H4 (cell line): ENCODE data around the gene CTAGE8. TPM values are rescaled to one million over a fixed set of nuclear protein-coding genes. Genes with fewer than 3 reads are reported as not detected.
"Not testable (repeated sequence)": the region's sequence is repeated elsewhere in the genome, so short reads cannot be mapped to it uniquely, and the experiment has no call there.

Experiments used
- DNase-seq: peaks from one replicate; pipeline ENCODE4 v3.0.0-alpha.2; 2015; ENCODE audit warnings: low spot score
- total RNA-seq: library from RNA; depleted of rRNA; stranded (reverse); fragments of >200 nt; shearing (Covaris generic); gene quantifications from 2 replicates; pipeline ENCODE4 v1.2.3, GENCODE V29; 2014; rRNA removed

CTAGE8 gene
- total RNA-seq, 1 experiment from 2014 or later, result 0.17 TPM

DNA sequence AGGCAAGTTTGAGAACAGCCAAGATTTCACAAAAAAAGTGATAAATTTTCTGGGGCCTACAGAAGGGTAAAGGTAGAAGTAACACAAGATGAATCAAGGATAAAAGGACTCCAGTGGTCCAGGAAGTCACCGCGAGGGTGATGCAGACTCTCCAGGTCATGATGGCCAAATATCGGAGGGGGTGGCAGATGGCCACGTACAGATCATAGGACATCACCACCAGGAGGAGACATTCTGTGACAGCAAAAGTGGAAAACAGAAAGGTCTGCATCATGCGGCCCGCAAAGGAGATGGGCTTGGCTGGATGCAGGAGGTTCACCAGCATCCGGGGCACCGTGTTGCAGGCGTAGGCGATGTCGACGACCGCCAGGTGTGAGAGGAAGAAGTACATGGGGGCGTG lies 10.0 kb downstream of the CTAGE8 start:
- DNase-seq, result not testable (repeated sequence)

GRCh38 chr7:144256112-144256511 lies 13.0 kb downstream of the CTAGE8 start:
- DNase-seq, result peak; percentile 9

- DNase-seq, result peak; percentile 2
These were observed 13.6 kb downstream of the CTAGE8 start for GRCh38 chr7:144255471-144255897.

- DNase-seq, result not testable (repeated sequence)
These were observed 16.8 kb downstream of the CTAGE8 start for GRCh38 chr7:144252307-144252706.

- DNase-seq, result not testable (repeated sequence)
These were observed 21.3 kb downstream of the CTAGE8 start for GRCh38 chr7:144247674-144248330.

DNA sequence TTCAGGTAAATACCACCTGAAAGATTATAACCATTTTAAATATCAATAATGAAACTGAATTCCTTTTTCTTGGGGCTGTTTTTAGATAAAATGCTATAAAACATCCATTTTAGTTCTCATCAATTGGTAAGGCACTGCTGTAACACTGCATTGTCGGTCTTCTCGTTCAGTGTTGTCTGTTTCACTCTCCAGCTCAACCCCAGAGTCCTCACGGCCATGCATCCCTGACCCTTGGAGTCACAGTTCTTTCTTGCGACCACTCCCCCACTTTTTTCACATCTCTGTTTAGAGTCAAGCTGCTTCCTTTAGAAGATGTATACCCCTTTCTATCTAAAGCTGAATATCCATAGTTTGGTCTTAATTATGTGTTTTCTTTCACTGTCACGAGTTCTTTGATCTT lies 22.1 kb downstream of the CTAGE8 start:
- DNase-seq, result not testable (repeated sequence)

GRCh38 chr7:144245372-144245771 lies 23.7 kb downstream of the CTAGE8 start:
- DNase-seq, result not testable (repeated sequence)

DNA sequence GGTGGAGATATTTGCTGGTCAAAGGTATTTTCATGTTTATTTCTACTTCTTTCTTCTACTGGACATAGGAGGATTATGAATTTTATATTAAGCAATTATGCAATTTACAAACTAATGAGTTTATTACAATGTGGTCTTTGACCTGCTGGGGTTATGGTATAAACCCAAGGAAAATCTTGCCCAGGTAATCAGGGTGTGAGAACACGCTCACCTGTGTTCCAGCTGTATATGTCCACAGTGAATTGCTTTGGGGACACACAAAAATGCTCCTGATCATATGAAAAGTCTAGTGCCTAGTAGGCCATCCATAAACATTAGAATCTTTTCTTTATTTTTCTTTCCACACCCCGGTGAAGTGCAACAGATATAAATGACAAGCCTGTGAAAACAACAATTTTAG lies 29.7 kb downstream of the CTAGE8 start, which contains the start of gene OR2A42:
TSS of gene OR2A42 (minus strand) at position 241 of the 400 bp plus-strand sequence. CDS start 6,762 bp downstream, outside the sequence.
- not testable (repeated sequence) for DNase-seq

GRCh38 chr7:144238530-144239082 lies 30.5 kb downstream of the CTAGE8 start:
- not testable (repeated sequence) for DNase-seq

DNA sequence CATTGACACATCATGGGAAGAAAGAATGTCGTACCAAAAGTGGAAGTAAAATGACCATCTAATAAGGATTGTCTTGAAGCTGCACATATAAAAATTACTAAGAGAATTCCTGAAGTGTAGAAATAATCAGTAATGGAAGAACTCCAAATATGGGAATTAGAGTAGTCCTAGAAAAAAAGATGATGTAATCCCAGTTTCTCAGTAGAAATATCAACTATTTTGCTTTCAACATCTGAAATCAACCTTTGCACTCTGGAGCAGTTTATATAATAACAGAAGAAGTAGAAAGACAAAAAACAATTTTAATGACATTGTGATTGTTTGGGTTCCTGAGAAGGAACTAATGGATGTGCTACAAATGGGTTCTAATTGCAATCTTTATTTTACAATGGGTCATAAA lies 36.0 kb downstream of the CTAGE8 start:
- not testable (repeated sequence) for DNase-seq

DNA sequence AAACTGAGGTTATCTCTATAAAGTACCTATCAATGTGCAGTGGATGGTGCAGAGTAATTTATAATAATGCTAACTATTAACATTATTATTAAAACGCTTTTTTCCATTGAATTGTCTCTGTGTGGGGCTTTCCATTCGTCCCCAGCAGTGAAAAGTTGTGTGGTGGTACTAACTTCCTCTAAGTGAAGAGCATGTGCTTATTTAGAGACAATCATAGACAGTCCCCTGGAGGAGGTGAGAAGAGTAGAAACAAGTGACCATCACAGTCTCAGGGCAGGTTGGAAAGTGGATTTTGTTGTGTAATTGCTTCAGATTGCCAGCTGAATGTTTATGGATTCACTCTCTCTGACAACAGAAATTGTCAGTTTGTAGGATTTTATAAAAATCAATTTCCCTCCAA lies 38.1 kb downstream of the CTAGE8 start:
- not testable (repeated sequence) for DNase-seq

DNA sequence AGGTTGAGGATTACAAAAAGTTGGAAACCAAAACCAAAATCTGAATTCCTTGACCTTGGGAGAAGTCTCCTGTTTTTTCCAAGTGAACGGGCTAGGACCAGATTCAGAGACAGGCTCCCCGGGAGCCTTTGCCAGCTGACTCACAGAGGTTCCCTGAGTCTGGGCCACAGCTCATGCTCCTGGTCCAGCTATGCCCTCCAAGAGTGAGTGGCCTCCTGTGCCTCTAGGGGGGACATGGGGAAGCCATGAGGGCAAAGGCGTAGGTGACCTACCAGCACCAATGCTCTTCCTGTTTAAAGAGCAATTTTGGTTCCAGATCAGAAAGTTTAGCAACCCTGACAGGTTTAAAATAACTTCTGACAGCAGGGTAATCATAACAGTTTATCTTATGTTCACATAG lies 40.3 kb downstream of the CTAGE8 start:
- DNase-seq, result not testable (repeated sequence)

GRCh38 chr7:144226866-144227265 lies 42.2 kb downstream of the CTAGE8 start:
- not testable (repeated sequence) for DNase-seq

- not testable (repeated sequence) for DNase-seq
These were observed 45.4 kb downstream of the CTAGE8 start for GRCh38 chr7:144223675-144224074.

GRCh38 chr7:144220531-144220930 lies 48.6 kb downstream of the CTAGE8 start:
- DNase-seq, result not testable (repeated sequence)

- DNase-seq, result not testable (repeated sequence)
These were observed 49.9 kb downstream of the CTAGE8 start for GRCh38 chr7:144219149-144219548.

DNA sequence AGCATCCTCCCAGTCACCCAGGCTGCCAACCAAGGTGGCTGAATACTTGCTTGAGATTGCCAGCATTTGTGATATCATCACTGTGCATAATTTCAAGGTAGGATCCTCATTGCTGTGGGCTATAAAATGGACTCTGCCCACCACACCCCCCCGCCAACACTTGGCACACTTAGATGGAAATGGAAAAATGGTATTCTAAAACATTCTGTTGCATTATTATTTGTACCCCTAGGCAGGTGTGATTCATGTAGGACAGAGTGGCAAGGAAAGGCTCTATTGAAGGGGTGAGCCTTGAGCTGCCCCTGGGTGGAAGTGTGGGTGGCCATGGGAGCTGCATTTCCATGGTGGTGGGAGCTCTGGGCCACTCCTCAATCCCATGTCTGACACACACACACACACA lies 50.5 kb downstream of the CTAGE8 start:
- not testable (repeated sequence) for DNase-seq

- not testable (repeated sequence) for DNase-seq
These were observed 51.9 kb downstream of the CTAGE8 start for GRCh38 chr7:144217200-144217599.

Other genes with a start within 250 kb of the CTAGE8 start
- gene OR2A5, start 220.3 kb downstream of the CTAGE8 start, total RNA-seq, result not detected in 2 replicates
- gene OR2A25, start 199.5 kb downstream of the CTAGE8 start, total RNA-seq, result not detected in 2 replicates
- gene OR2A12, start 183.0 kb downstream of the CTAGE8 start, total RNA-seq, result not detected in 2 replicates
- gene OR2A2, start 159.7 kb downstream of the CTAGE8 start, total RNA-seq, result not detected in 2 replicates
- not detected in 2 replicates for gene OR2A14, start 146.1 kb downstream of the CTAGE8 start, total RNA-seq
- 0.15 and 0.16 TPM in 2 replicates for gene CTAGE4, start 85.8 kb downstream of the CTAGE8 start, total RNA-seq
- gene ARHGEF35, start 73.5 kb downstream of the CTAGE8 start, total RNA-seq, result 0.43 and 0.93 TPM in 2 replicates
- not detected in 2 replicates for gene OR2A42, start 29.7 kb downstream of the CTAGE8 start, total RNA-seq
- gene OR2A7, start 4.5 kb downstream of the CTAGE8 start, total RNA-seq, result not detected in 2 replicates
- gene OR2A1, start 43.1 kb upstream of the CTAGE8 start, total RNA-seq, result not detected in 2 replicates
- gene ARHGEF5, start 86.1 kb upstream of the CTAGE8 start, total RNA-seq, result 2.2 and 2.3 TPM in 2 replicates
- gene NOBOX, start 134.4 kb upstream of the CTAGE8 start, total RNA-seq, result not detected in 2 replicates